GM18907 (cell line): Measurements from ENCODE around the gene AMN1.
"Not testable (repeated sequence)": the region's sequence is repeated elsewhere in the genome, so short reads cannot be mapped to it uniquely, and the experiment has no call there.

Source experiments
- ATAC-seq: cut with Tn5 transposase; IDR thresholded peaks from one replicate; pipeline ENCODE4 v1.9.1; 2021; ENCODE audit warnings: mild to moderate bottlenecking, moderate library complexity; ENCODE audit not compliant: unreplicated experiment

Gene AMN1

DNA sequence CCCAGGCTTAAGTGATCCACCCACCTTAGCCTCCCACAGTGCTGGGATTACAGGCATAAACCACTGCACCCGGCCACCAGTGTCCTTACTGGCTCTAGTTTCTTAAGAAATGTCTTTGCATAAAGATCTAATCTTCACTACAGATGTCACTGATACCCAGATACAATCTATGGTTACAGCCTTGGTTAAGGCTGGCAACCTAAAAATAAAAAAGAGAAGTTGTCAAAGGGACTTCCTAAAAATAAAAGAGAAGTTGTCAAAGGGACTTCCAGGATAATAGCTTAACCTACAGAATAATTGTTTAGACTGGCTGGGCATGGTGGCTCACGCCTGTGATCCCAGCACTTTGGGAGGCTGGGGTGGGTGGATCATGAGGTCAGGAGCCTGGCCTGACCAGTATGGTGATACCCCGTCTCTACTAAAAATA, 41.7 kb downstream of the AMN1 start:
- peak; percentile 82 for ATAC-seq

DNA sequence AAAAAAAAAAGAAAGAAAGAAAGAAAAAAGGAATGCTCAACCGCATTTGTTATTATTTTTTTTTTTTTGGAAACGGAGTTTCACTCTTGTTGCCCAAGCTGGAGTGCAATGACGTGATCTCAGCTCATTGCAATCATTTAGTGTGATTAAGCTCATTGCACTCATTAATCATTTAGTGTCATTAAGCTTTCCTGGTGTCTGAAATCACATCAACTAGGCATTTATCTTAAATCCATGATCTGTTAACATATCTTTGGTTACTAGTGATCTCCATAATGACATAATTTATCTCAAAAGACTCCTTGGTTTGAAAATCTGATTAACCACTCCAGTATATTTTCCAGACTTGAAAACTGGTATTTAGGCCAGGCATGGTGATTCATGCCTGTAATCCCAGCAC, 43.0 kb downstream of the AMN1 start:
- ATAC-seq: no peak

GRCh38 chr12:31682136-31682962, 46.5 kb downstream of the AMN1 start:
- peak; percentile 81 for ATAC-seq

GRCh38 chr12:31672521-31672920, 56.3 kb downstream of the AMN1 start:
- ATAC-seq: no peak

DNA sequence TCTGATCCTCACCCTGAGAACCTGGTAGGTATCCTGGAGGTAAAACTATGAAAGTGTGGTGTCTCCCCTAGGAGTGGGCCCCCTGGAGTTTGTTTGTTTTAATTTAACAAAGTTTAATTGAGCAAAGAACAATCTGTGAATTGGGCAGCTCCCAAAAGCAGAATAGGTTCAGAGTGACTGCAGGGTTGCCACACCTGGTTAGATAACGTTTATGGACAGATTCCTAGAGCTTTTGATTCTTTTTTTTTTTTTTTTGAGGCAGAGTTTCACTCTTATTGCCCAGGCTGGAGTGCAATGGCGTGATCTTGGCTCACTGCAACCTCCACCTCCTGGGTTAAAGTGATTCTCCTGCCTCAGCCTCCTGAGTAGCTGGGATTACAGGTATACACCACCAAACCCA, 59.2 kb downstream of the AMN1 start:
- ATAC-seq: not testable (repeated sequence)

- ATAC-seq: no peak
Observed at GRCh38 chr12:31669020-31669419, 59.8 kb downstream of the AMN1 start.

GRCh38 chr12:31664038-31664437, 64.8 kb downstream of the AMN1 start:
- no peak for ATAC-seq

GRCh38 chr12:31663576-31663975, 65.2 kb downstream of the AMN1 start:
- ATAC-seq: no peak

- ATAC-seq: no peak
Observed at GRCh38 chr12:31662176-31662849, 66.5 kb downstream of the AMN1 start.

GRCh38 chr12:31659087-31659942, 69.5 kb downstream of the AMN1 start, which contains the start of gene ETFBKMT:
TSS of gene ETFBKMT (plus strand) at chr12:31659688. CDS start at chr12:31661954, 2,266 bp downstream.
- ATAC-seq: peak; percentile 99

DNA sequence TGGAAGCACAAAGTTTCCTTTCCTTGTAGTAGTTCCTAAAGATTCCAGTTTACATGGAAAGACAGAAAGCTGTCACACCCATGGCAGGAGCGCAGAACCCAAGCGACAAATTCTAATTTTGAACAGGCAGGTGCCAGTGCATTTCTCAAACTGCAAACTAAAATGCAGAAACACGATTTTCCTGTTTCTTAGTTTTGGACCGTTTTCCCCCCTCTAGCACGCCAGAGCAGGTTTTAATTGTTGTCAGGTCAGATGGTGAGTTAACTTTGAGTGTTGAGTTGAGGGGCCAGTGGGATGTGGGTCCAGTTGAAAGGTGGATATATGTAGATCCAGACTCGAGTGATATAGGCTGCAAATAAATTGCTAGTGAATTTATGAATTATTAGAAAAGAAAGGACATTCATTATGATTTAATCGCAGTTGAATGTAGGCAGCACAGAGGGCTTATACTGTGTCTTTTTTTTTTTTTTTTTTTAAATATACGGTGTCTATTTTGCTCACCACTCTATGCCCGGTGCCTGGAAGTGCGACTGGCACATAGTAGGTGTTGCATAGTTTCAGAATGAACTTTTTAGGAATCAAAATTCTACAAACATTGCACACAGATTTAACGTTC, 70.2 kb downstream of the AMN1 start:
- ATAC-seq: peak; percentile 14

DNA sequence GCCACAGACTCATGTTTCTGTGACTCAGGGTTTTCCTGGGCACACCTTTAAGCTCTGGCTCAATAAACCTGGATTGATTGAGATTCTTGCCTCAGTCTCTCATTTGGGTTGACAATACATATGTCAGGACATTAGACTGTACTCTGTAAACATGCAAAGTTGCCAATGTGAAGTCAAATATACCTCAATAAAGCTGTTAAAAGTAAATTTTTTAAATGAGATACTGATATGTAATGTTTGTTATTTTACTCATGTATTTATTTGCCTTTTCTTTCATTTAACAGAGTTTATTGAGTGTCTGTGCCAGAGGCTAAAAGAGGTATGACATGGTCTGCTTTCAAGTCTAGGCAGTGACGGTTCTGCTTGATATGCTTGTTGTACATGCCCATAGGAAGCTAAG, 73.0 kb downstream of the AMN1 start:
- no peak for ATAC-seq

- no peak for ATAC-seq
Observed at GRCh38 chr12:31655208-31655607, 73.6 kb downstream of the AMN1 start.

DNA sequence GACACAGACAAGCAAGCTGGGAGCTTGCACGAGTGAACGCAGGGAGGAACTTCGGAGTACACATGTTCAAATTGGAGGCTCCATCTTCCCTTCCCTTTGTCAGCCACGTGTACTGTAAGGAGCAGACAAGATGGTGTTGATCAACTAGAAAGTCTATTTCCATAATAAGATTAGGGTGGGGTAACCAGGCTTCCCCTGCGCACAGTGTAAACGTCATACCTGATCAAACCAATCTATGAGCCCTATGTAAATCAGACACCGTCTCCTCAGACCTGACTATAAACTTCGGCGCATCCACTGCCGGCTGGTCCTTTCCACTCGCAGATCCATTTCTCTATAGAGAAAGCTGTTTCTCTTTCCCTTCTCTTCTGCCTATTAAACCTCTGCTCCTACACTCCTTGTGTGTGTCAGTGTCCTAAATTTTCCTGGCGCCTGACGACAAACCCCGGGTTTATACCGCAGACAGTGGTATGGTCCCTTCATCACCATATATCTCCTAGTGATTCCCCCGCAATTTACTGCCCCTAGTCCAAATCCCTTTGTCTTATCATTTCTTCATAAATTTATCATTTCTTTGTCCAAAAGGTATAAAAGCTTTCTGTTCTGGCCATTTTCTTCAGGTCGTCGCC, 76.8 kb downstream of the AMN1 start:
- ATAC-seq: no peak

DNA sequence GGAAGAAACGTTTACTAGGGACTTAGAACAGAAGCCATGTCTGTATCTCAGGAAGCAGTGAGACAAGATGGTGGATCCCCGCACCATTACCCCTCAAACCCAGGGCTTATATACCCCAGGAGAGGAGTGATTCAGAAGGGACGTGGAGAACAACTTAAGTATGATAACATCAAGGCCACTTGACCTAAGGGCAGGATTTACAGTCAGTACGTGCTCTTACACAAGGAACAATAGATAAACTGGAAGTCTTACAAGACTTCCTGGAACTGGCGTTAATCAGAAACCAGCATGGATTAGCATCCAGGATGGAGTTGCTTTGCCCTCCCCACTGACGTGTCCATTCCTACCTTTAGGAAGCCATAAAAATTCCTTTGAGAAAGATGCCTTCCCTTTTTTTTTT, 77.9 kb downstream of the AMN1 start:
- no peak for ATAC-seq

- no peak for ATAC-seq
Observed at GRCh38 chr12:31647086-31647491, 81.7 kb downstream of the AMN1 start.

DNA sequence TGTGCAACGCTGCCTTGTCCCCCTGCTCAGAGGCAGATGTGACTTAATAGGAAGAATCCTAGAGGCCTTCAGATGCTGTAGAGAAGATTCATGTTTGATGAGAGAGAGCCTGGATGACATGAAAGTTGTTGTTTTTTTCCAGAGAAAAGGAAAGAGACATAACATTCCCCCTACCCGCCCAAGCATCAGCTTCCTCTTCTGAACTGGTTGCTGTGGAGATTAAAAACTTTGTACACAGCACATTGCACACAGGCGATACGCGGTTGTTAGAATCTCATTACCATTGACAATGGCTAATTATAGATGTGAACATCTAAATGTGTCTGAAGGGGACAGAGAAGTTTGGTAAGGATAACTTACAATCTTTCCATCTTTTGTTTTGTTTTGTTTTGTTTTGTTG, 82.9 kb downstream of the AMN1 start:
- no peak for ATAC-seq

- ATAC-seq: no peak
Observed at GRCh38 chr12:31644536-31644935, 84.3 kb downstream of the AMN1 start.

GRCh38 chr12:31641509-31642090, 87.2 kb downstream of the AMN1 start:
- ATAC-seq: no peak

- no peak for ATAC-seq
Observed at GRCh38 chr12:31634620-31635019, 94.2 kb downstream of the AMN1 start.
